GM18868 (cell line): Measurements from ENCODE around the gene GGACT.
"Not testable (repeated sequence)": the region's sequence is repeated elsewhere in the genome, so short reads cannot be mapped to it uniquely, and the experiment has no call there.

Source experiments
- ATAC-seq: cut with Tn5 transposase; IDR thresholded peaks from one replicate; pipeline ENCODE4 v1.9.1; 2021; ENCODE audit warnings: mild to moderate bottlenecking, moderate library complexity; ENCODE audit not compliant: unreplicated experiment

Gene GGACT

DNA sequence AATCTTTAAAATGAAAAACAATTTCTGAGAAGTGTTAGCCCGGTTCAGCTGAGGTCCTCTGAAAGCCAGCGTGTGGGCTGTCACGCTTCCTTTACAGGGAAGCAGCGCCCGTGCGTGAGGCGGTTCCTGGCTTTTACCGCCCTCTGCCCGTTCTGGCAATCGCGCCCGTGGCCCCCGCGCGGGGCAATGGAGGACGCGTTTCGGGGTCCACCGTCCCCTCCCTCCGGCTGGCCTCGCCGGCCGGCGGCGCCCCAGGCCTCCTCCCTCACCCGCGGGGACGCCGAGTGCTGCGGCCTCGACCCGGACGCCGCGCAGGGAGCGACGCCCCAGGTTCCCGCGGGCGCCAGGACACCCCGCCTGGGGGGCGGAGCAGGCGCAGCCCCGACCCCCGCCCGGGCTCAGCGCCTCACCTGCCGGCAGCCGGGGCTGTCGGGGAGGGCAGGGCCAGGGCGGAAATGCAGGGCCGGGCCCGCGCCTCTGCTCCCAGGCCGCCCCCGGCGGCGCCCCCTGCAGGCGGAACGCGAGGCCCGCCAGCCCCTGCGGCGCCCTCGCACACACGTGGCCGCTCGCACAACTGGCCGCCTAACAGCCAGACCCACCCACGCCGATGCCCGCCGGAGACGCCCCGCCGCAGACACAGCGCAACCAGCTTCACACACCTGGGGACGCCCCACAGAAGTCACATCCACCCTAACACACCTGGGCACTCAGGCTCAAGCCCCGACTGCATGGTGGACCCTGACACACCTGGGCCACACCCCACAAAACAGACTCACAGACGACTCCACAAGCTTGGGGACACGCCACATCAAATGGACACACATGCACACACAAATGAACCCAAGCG lies at the start of gene GGACT:
GGACT (minus strand) TSS at position 459 of the 847 bp plus-strand sequence. CDS start 56,198 bp downstream, outside the sequence.
- peak; percentile 96 for ATAC-seq

DNA sequence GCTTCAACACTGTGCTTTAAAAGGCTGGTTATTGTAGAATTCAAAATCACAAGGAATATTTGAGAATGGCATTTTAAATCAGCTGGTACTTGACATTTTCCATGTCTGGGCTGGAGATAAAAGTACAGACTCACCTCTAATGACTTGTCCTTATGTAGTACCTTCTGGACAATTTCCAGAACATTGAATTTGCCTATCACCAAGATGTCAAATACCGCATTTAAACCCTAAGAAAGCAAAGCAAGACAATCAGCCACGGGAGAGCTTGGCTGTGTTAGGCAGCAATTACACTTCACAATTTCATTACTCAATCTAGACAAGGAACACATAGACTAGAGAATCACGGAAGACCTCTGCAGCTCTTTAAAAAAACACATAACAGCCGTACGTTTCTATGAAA lies 49.2 kb upstream of the GGACT start:
- no peak for ATAC-seq

DNA sequence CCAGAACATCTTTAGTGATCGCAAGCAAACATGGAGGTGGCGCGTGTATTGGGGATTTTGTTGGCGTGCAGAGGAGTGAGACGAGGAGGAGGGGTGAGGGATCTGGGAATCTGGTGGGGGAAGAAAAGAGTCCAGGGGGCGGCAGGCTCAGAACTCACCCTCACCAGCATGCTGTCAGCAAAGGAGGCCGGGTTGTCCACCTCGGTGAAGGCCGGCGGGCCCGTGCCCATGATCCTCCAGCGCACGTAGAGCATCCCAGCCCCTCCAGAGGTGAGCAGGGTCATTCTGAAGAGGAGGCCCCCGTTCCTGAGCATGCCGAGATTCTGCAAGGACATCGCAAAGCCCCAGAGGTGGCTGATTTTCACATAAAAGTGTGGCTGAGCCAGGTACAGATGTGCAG lies 48.8 kb upstream of the GGACT start:
- ATAC-seq = no peak

DNA sequence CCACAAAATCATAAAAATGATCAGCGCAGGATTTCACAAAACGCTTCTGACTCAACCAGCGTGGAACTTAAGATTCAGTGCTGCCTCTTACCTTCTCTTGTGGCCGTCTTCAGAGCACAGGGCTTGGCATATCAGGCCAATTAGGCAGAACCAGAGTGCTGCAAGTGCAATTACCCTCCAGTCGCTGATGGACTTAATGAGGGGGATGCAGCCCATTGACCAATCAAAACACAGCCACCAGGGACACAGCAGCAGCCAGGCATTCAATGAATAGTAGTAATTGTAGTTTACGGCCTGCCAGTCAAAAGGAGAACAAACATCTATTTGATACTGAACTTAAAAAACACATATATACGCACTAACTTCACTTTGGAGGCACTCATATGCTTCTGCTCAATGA lies 47.9 kb upstream of the GGACT start:
- ATAC-seq = no peak

DNA sequence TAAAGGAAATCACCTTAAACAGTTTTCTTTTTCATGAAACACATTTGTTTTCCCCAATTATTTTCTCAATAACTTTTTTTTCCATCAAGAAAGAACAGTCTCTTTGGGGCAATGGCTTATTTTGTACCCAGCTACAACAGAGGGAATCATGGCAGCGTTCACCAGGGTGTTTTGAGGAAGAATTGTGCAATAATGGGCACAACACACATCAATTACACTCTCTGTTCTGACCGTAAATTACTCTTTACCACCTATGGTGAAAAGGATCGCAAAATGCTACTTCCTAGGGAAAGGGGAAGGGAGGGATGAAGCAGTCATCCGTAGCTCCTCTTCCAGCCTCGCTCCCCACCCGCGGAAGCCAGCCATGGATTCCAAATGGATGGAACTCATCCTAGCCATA lies 47.4 kb upstream of the GGACT start:
- no peak for ATAC-seq

DNA sequence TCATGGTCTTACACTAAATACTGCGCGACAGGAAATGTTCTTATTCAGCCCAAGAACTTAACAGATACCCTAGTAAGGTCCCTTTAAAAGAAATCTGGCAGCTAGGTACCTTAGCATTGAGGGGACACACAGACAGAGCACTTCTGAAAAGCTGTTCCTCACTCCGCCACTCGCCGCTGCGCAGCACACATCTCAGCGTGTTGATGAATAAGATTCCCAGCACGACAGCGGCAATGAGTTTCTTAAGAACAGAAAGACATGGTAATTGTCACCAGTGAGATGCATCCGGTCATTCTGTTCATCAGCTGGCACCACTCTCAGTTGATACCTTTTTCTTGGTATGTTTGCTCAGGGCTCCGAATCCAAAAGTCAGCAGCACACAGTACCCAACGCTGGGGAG lies 46.1 kb upstream of the GGACT start:
- no peak for ATAC-seq

DNA sequence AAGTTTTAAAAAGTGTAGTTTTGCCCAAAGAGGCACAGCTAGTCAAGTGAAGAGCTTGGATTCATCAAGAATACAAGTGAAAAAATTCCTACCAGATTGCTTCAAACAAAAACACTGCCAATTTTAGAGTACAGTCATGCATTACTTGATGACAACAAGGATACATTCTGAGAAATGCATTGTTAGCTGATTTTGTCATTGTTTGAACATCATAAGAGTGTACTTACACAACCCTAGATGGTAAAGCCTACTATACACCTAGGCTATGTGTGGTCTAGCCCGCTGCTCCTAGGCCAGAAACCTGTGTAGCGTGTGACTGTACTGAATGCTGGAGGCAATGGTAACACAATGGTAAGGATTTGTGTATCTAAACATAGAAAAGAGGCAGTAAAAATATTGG lies 44.9 kb upstream of the GGACT start:
- no peak for ATAC-seq

DNA sequence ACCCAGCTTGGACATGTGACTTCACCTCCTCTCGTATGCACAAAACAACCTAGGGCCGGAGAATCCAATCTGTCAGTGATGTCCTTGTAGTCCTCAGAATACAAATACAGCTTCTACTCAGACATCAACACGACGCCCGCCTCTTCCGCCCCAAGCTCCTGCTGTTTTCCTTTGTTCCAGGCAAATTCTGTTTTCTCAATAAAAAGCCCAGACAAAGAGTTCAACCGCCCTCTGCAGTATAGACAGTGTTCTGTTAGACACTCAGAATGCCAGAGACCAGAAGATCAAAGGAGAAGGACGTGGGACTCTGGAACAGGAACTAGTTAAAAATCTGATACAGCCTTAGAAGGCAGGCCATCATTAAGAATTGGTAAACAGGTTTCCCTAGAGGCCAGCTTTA lies 42.0 kb upstream of the GGACT start:
- ATAC-seq = no peak

DNA sequence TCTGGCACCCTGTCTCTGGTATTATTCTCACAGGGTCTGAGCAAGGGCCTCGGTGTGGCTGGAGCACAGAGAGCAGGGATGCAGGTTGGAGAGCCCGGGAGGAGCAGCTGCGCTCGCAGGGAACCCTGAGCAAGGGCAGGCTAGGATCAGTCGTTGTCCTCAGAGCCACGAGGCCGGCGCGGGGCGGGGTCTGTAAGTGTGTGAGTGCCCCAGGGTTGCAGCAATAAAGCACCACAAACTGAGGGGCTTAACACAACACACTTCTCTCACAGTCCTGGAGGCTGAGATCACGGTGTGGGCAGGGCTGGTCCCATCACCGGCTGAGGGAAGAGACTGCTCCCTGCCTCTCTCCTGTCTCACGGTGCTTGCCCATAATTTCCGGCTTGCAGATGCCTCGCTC lies 38.5 kb upstream of the GGACT start:
- no peak for ATAC-seq

DNA sequence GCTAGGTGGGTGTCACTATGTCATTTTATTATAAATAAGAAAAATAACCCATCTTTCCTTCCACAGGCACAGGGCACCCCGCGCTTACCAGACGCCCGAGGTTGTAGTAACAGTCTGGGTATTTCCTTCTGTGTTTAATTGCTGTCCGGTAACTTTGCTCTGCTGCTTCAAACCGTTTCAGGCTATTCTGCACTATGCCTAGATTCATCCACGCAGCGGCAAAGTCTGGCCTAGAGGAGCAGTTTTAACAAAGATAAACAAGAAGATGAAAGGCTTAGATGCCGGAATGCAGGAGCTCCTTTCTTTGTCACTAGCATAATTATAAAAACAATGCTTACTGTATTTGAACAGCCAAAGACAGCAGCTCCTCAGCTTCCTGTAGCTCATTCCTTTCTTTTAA lies 36.9 kb upstream of the GGACT start:
- ATAC-seq = no peak

DNA sequence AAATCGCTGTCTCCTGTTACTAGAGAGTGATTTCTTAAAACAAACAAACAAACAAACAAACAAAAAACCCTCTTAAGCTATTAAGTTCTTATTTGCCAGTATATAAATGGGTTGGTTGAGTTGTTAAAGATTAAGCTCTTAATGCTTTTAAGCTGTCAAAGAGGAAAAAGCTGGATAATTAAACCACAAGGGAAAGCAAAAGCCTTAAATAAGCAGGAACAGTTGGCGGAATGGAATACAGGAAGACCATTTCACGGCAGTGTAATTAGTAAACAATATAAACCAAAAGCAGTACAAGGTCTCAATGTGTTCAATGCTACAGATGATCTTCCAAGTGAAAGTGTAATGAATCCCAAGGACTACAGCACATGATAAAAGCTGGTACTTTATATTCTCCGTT lies 32.2 kb upstream of the GGACT start:
- no peak for ATAC-seq

DNA sequence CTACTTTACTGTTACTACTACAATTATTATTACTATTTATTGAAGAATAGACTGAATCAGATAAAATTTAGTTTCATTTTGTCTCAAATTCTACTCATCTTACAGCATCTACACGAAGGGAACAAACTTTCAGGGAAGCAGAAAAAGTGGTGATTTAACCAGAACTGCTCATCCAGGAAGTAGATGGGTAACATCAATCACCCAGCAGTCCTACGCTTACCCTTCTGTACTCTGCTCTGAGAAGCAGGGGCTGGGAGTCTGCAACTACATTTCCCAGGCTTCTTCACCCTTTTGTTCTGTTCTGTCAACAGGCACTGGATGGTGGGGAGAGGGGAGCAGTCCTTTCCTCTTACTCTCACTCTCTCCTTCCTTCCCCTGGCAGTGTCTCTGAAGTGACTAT lies 31.4 kb upstream of the GGACT start:
- no peak for ATAC-seq

DNA sequence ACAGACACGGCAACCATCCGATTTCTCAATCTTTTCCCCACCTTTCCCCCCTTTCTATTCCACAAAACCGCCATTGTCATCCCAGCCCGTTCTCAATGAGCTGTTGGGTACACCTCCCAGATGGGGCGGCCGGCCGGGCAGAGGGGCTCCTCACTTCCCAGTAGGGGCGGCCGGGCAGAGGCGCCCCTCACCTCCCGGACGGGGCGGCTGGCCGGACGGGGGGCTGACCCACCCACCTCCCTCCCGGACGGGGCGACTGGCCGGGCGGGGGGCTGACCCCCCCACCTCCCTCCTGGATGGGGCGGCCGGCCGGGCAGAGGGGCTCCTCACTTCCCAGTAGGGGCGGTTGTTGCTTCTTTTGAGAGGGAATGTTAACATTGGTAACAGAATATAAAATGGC lies 30.3 kb upstream of the GGACT start:
- ATAC-seq = not testable (repeated sequence)

DNA sequence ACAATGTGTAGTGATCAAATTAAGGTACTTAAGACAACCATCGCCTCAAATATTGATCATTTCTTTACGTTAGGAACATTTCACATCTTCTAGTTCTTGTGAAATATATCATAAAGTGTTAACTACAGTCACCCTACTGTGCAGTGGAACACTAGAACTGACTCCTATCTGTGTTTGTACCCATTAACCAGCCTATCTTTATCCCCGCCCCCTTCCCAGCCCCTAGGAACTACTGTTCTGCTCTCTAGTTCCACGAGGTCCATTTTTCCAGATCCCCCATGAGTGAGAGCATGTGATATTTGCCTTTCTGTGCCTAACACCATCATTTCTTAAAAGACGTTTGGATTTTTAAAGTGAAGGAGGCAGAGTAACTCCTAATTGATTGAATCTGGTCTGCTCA lies 24.4 kb upstream of the GGACT start:
- ATAC-seq = no peak

DNA sequence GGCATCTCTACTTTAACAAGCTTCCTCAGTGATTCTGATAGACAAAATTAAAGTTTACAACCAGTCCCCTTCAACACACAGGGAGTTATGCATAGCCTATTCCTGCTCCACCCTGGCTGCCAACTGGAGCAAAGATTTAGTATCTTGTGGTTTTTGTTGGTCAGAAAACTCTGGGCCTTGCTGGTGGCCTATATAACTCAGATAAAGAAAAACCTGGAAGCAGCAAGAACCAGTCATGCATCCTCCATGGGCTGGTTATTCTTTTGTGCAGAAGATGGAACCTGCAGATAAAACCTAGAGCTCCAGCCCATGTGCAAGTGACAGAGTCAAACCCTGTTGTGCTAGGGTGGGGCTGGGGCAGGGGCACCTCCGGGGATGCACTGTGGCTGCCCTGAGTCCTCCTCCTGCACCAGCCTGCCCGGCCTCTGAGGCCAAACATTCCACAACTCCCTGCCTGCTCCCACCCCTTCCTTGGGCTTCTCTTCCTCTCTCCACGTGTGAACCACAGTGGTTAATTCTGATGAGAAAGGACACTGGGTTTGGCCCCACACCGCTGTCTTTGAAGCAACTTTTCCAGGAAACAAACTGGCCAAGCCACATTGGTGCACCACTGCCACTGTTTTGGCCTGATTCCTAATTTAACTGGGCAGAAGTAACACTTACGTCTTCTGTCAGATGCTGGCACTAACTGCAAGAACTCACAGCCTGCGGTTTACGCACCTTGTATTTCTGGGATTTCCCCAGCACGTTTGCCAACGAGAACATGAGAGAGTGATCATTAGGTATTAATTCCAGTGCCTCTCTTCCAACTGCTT lies 23.3 kb upstream of the GGACT start:
- no peak for ATAC-seq

DNA sequence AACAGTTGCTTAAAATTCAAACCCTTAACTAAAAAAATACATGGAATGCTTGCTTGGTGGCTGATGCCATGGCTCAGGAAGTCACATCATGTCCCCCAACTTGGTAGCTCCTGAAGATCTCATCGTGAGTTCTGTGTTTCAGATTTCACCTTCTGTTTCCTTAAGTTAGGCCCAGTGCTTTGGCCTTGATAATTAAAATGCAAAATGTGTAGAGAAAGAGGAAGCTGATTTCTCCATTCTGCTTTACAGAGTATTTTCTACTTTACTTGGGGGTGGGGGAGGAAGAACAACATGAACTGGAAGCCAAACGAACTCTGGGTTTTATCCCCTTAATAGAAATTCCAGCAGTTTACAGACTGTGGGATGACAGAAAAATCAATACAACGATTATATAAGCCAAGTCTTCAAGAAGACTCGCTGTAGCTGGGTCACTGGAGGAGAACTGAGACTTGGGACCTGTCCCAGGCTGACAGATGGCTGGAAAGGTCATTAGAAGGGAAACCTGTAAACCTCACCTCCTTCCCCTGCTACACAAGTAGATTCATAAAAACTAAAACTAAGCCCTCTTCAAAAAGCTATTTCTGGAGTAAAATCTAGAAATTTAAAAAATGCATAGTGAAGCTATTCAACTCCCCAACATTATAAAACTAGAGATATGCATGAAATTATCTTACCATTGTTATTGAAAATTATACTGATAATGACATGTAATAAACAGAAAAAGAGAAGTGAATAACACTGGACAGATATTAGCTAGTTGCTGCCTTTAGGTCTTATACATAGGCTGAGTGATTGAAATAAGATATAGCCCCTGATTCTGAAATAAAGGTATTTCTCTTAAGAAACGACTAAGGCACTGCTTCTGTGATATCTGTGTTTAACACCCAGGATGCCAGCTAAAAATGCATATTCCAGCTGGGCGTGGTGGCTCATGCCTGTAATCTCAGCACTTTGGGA lies 22.1 kb upstream of the GGACT start:
- peak; percentile 25 for ATAC-seq

DNA sequence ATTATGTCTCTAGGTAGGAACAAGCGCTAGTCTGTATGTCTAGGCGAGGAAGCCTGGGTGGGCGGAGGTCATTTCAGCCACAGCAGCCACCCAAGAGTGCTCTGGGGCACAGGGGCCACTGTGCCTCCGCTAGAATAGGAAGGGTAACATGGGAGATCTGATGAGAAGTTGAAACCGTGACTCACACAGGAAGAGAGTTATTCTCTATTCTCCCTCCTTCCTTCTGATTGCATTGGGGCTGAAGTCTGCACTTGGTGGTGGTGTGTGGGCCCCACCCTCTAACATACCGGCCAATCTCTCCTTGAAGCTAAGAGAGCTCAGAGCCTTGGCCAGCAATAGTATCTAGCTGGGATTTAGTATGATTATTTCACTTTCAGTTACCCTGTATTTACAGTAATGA lies 20.3 kb upstream of the GGACT start:
- ATAC-seq = peak; percentile 94

DNA sequence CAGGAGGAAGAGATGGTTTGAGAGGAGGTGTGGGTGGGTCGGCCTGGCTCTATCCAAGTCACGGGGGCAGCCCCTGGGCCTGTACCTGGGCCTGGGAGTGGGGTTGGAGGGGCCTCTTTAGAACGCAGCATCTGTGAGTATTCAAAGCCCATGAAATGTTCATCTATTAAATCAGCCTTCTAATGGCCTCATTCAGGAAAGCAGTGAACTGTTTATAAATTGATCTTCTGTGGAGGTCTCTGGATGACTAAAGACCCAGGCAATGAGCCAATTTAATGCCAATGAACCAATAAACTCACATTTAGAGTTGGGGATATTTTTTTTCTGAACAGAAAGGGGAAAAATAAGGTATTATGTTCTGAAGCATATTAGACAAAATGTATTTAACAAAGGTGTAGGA lies 19.9 kb upstream of the GGACT start:
- no peak for ATAC-seq

DNA sequence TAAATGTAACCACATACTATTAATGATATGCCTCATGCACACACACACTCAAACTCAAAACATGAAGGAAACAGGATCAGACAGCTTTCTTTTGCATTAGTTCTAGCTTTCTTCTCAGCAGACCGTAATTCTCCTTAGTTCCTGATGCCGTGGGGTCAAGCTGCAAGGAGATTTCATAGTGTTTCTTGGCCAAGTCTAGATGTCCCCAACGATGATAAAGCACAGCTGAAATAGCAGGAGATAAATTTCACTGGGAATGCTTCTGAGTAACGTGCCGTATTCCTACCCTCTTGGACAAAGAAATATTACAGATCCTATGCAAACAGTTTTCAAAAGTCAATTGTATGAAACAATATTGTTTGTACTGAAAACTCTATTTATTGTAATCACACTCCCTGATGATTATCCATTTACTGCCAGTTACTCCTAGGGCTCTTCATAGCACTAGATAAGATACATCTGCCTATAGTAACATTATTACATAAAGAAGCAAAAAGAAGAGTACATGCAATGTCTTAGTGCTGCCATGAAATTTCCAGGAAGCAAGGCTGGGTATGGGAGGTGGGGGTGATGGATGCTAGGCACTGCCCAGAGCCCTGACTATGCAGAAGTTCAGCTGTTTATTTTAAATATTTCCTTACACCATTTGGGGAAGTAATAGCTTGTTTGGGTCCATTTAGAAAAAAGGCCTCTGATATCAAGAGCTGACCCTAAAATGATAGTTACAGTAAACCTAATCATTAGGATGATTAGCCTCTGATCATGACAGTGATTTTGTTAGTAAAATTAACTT lies 16.5 kb upstream of the GGACT start:
- ATAC-seq = no peak

DNA sequence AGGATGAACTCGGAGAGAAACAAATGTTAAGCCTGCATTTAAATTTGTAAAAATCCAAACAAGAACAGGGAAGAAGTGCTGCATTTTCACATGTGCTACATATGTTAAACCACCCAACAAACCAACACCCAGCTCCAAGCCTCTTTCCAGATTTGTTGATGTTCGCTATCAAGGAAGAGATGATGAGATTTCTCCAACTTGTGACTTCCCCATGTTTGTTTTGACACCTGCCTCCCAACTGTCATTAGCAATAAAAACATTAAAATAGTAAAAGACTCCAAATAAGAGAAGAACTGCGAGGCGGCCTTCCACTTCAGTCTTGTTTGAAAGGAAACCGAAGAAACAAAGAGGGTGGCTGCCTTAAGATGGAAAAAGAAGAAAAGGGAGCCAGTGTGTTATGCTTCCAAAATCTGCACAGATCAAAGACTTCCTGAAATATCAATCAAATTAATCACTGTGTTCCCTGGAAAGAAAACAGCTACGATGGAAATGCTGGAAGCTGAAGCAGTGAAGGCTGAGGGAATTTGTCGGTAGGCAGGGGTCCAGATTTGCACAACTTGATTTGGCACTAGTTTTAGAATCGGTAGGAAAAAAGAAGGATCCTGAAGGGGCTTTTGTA lies 14.0 kb upstream of the GGACT start:
- no peak for ATAC-seq
